Stimulated activated memory B cell treated with anti-CD40 and anti-IgM and Interleukin-4, amounts not matched to agents 10 μg/mL and 1 μg/mL and 100 μg/mL, for 72 hours (primary cell): ENCODE results near the gene ASIC3.

Experiments used
- ATAC-seq: fragments of 150-1000 bp; cut with Tn5 transposase; 2 replicates; pipeline ENCODE4 v1.10.0; 2021
- H3K27ac Mint-ChIP-seq: one replicate; pipeline ENCODE4 v1.8.0; 2022; ENCODE audit warnings: mild to moderate bottlenecking, mixed read lengths
- H3K27me3 Mint-ChIP-seq: one replicate; pipeline ENCODE4 v1.8.0; 2022; ENCODE audit warnings: mixed read lengths
- H3K36me3 Mint-ChIP-seq: one replicate; pipeline ENCODE4 v1.8.0; 2022; ENCODE audit warnings: mixed read lengths
- H3K4me1 Mint-ChIP-seq: one replicate; pipeline ENCODE4 v1.8.0; 2022; ENCODE audit warnings: mixed read lengths
- H3K4me3 Mint-ChIP-seq: one replicate; pipeline ENCODE4 v1.8.0; 2022; ENCODE audit warnings: mild to moderate bottlenecking, moderate library complexity, mixed read lengths
- H3K9me3 Mint-ChIP-seq: one replicate; pipeline ENCODE4 v1.8.0; 2022; ENCODE audit warnings: mixed read lengths

The ASIC3 gene

GRCh38 chr7:151087245-151088018 lies 39.1 kb downstream of the ASIC3 start:
- Mint-ChIP-seq H3K36me3 (no peaks in the 10 kb centered on the region), H3K4me3 (peak overlapping the region; percentile 87), H3K4me1 (peaks cover 55% of the 10 kb centered on the region), H3K27ac (peak overlapping the region; percentile 49), H3K9me3 (no peaks in the 10 kb centered on the region), H3K27me3 (no peaks in the 10 kb centered on the region)
- peak; percentile 29 for ATAC-seq

GRCh38 chr7:151088019-151088855 lies 39.9 kb downstream of the ASIC3 start:
- Mint-ChIP-seq H3K4me1 (peaks cover 48% of the 10 kb centered on the region), H3K36me3 (no peaks in the 10 kb centered on the region), H3K4me3 (peak overlapping the region; percentile 87), H3K9me3 (no peaks in the 10 kb centered on the region), H3K27ac (peak overlapping the region; percentile 15), H3K27me3 (no peaks in the 10 kb centered on the region)
- ATAC-seq, result no peak

GRCh38 chr7:151088856-151089699 lies 40.7 kb downstream of the ASIC3 start:
- no peak for ATAC-seq
- Mint-ChIP-seq H3K36me3 (no peaks in the 10 kb centered on the region), H3K4me3 (peak overlapping the region; percentile 36), H3K4me1 (peaks cover 48% of the 10 kb centered on the region), H3K27me3 (no peaks in the 10 kb centered on the region), H3K27ac (peak overlapping the region; percentile 15), H3K9me3 (no peaks in the 10 kb centered on the region)

- Mint-ChIP-seq H3K27me3 (no peaks in the 10 kb centered on the region), H3K4me3 (no peak overlapping the region), H3K36me3 (no peaks in the 10 kb centered on the region), H3K4me1 (peaks cover 47% of the 10 kb centered on the region), H3K27ac (no peak overlapping the region), H3K9me3 (no peaks in the 10 kb centered on the region)
- ATAC-seq, result no peak
Measured at GRCh38 chr7:151089893-151090730, 41.8 kb downstream of the ASIC3 start.

GRCh38 chr7:151091003-151091402 lies 42.7 kb downstream of the ASIC3 start:
- no peak overlapping the region for H3K4me3 Mint-ChIP-seq
- H3K4me1 Mint-ChIP-seq, result peaks cover 38% of the 10 kb centered on the region

GRCh38 chr7:151091431-151091830 lies 43.1 kb downstream of the ASIC3 start:
- Mint-ChIP-seq H3K27ac (no peak overlapping the region), H3K4me3 (no peak overlapping the region), H3K4me1 (peaks cover 37% of the 10 kb centered on the region), H3K27me3 (no peaks in the 10 kb centered on the region), H3K9me3 (no peaks in the 10 kb centered on the region), H3K36me3 (no peaks in the 10 kb centered on the region)
- ATAC-seq, result no peak

More at GRCh38 chr7:151091003-151091402, 42.7 kb downstream of the ASIC3 start:
- no peaks in the 10 kb centered on the region for H3K27me3 Mint-ChIP-seq
- H3K36me3 Mint-ChIP-seq, result no peaks in the 10 kb centered on the region
- no peak for ATAC-seq
- H3K9me3 Mint-ChIP-seq, result no peaks in the 10 kb centered on the region
- no peak overlapping the region for H3K27ac Mint-ChIP-seq

GRCh38 chr7:151091988-151092387 lies 43.7 kb downstream of the ASIC3 start:
- Mint-ChIP-seq H3K4me1 (peaks cover 37% of the 10 kb centered on the region), H3K9me3 (no peaks in the 10 kb centered on the region), H3K27me3 (no peaks in the 10 kb centered on the region), H3K4me3 (no peak overlapping the region), H3K36me3 (no peaks in the 10 kb centered on the region), H3K27ac (no peak overlapping the region)
- ATAC-seq, result no peak

GRCh38 chr7:151093748-151094147 lies 45.4 kb downstream of the ASIC3 start:
- Mint-ChIP-seq H3K4me1 (peaks cover 27% of the 10 kb centered on the region), H3K36me3 (no peaks in the 10 kb centered on the region), H3K27ac (no peak overlapping the region), H3K4me3 (no peak overlapping the region), H3K9me3 (no peaks in the 10 kb centered on the region), H3K27me3 (no peaks in the 10 kb centered on the region)
- no peak for ATAC-seq

GRCh38 chr7:151094675-151095074 lies 46.3 kb downstream of the ASIC3 start:
- Mint-ChIP-seq H3K27me3 (no peaks in the 10 kb centered on the region), H3K27ac (no peak overlapping the region), H3K4me1 (peaks cover 18% of the 10 kb centered on the region), H3K4me3 (no peak overlapping the region), H3K36me3 (no peaks in the 10 kb centered on the region), H3K9me3 (no peaks in the 10 kb centered on the region)
- no peak for ATAC-seq

GRCh38 chr7:151095123-151095797 lies 46.9 kb downstream of the ASIC3 start:
- H3K4me3 Mint-ChIP-seq, result no peak overlapping the region
- peaks cover 14% of the 10 kb centered on the region for H3K4me1 Mint-ChIP-seq
- H3K9me3 Mint-ChIP-seq, result no peaks in the 10 kb centered on the region
- H3K36me3 Mint-ChIP-seq, result no peaks in the 10 kb centered on the region
- no peak overlapping the region for H3K27ac Mint-ChIP-seq
- no peak for ATAC-seq
- no peaks in the 10 kb centered on the region for H3K27me3 Mint-ChIP-seq

GRCh38 chr7:151095828-151096475 lies 47.6 kb downstream of the ASIC3 start:
- Mint-ChIP-seq H3K4me1 (peaks cover 14% of the 10 kb centered on the region), H3K4me3 (no peak overlapping the region), H3K27ac (no peak overlapping the region), H3K36me3 (no peaks in the 10 kb centered on the region), H3K9me3 (no peaks in the 10 kb centered on the region), H3K27me3 (no peaks in the 10 kb centered on the region)
- no peak for ATAC-seq

- H3K27ac Mint-ChIP-seq, result no peak overlapping the region
- H3K4me3 Mint-ChIP-seq, result no peak overlapping the region
- peaks cover 4% of the 10 kb centered on the region for H3K4me1 Mint-ChIP-seq
- no peaks in the 10 kb centered on the region for H3K9me3 Mint-ChIP-seq
- no peaks in the 10 kb centered on the region for H3K27me3 Mint-ChIP-seq
- no peaks in the 10 kb centered on the region for H3K36me3 Mint-ChIP-seq
- ATAC-seq, result no peak
Measured at GRCh38 chr7:151099486-151100211, 51.3 kb downstream of the ASIC3 start.

- no peaks in the 10 kb centered on the region for H3K36me3 Mint-ChIP-seq
- H3K9me3 Mint-ChIP-seq, result no peaks in the 10 kb centered on the region
- H3K27ac Mint-ChIP-seq, result no peak overlapping the region
- no peaks in the 10 kb centered on the region for H3K4me1 Mint-ChIP-seq
- H3K4me3 Mint-ChIP-seq, result no peak overlapping the region
- no peak for ATAC-seq
- H3K27me3 Mint-ChIP-seq, result no peaks in the 10 kb centered on the region
Measured at GRCh38 chr7:151100921-151101320, 52.6 kb downstream of the ASIC3 start.
